Measurements from ENCODE around the gene MCOLN2.

Gene MCOLN2

DNA sequence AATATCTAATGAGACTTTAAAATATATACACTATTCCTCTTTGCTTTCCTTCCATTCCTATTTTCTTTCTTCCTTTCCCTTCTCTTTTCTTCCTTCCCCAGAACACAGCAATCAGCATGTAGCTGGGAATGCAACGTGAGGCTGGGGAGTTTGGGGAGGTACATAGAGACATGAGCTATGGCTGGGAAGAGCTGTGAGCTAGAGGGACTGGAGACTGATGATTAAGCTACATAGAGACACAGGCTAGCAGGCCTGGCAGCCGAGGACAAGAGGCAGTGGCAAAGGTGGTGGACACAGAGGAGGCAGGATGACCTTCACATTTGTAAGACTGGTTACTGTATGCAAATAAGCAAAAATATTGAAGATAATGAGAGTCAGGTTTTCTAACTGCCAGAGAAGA lies 111.4 kb downstream of the MCOLN2 start:
- H3K4me3 ChIP-seq (ENCODE audit: insufficient read depth, low read depth, low read length, poor library complexity, severe bottlenecking) = no peak overlapping the region
- no peak for DNase-seq
- H3K9me3 ChIP-seq (ENCODE audit: control insufficient read depth, low read length) = no peaks in the 10 kb centered on the region
- H3K4me1 ChIP-seq (ENCODE audit: control insufficient read depth, insufficient read depth, low read length, poor library complexity, severe bottlenecking) = peaks cover 5% of the 10 kb centered on the region
- H3K36me3 ChIP-seq (ENCODE audit: control insufficient read depth, insufficient read depth, low read length) = no peaks in the 10 kb centered on the region
- no peak overlapping the region for H3K27ac ChIP-seq (ENCODE audit: insufficient read depth, low read length, poor library complexity, severe bottlenecking)
- no peaks in the 10 kb centered on the region for H3K27me3 ChIP-seq (replicated peaks; ENCODE audit: control insufficient read depth, insufficient read depth, low read length, poor library complexity, severe bottlenecking)

- Histone ChIP-seq H3K4me3 (ENCODE audit: insufficient read depth, low read depth, low read length, poor library complexity, severe bottlenecking) (no peak overlapping the region), H3K4me1 (ENCODE audit: control insufficient read depth, insufficient read depth, low read length, poor library complexity, severe bottlenecking) (peaks cover 5% of the 10 kb centered on the region), H3K36me3 (ENCODE audit: control insufficient read depth, insufficient read depth, low read length) (no peaks in the 10 kb centered on the region), H3K27me3 (replicated peaks; ENCODE audit: control insufficient read depth, insufficient read depth, low read length, poor library complexity, severe bottlenecking) (no peaks in the 10 kb centered on the region), H3K9me3 (ENCODE audit: control insufficient read depth, low read length) (no peaks in the 10 kb centered on the region), H3K27ac (ENCODE audit: insufficient read depth, low read length, poor library complexity, severe bottlenecking) (no peak overlapping the region)
- no peak for DNase-seq
Observed at GRCh38 chr1:84884671-84885389, 112.1 kb downstream of the MCOLN2 start.

DNA sequence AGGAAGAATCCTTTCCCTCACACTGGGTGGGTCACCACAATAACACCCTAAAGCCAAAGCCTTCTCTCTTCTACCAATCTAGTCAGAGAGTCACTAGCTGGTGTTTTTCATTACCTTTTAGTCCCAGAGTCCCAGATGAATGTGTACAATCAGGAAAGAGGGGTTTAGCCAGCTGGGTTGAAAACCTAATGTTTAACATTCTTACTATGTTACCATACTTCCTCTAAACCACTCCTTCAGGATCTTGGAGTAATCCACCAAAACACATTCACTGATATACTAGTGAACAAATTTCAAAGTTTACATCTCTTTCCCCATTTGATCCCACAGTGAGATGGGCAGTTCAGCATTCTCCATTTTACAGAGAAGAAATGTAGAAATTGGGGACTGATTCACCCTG lies 113.6 kb downstream of the MCOLN2 start:
- no peak for DNase-seq
- H3K27ac ChIP-seq (ENCODE audit: insufficient read depth, low read length, poor library complexity, severe bottlenecking) = no peak overlapping the region
- no peaks in the 10 kb centered on the region for H3K4me1 ChIP-seq (ENCODE audit: control insufficient read depth, insufficient read depth, low read length, poor library complexity, severe bottlenecking)
- no peaks in the 10 kb centered on the region for H3K27me3 ChIP-seq (replicated peaks; ENCODE audit: control insufficient read depth, insufficient read depth, low read length, poor library complexity, severe bottlenecking)
- H3K4me3 ChIP-seq (ENCODE audit: insufficient read depth, low read depth, low read length, poor library complexity, severe bottlenecking) = no peak overlapping the region
- no peaks in the 10 kb centered on the region for H3K36me3 ChIP-seq (ENCODE audit: control insufficient read depth, insufficient read depth, low read length)
- H3K9me3 ChIP-seq (ENCODE audit: control insufficient read depth, low read length) = no peaks in the 10 kb centered on the region

DNA sequence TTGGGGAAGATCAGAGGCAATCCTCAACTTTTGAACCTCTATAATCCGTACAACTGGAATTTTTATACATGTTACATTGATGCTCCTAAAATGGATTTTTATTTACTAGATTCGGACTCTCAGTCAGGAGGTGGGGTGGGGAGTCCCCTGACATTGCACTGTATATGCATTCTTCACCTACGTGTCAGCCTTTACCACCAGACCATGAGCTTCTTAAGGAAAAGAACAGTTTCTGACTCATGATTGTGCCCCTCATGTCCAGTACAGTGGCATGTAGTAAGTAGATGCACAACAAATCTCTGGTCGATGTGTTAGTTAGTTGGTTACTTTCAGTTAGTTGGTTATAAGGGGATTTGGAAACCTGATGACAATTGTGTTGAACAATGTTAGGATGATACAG lies 119.3 kb downstream of the MCOLN2 start:
- H3K4me1 ChIP-seq (ENCODE audit: control insufficient read depth, insufficient read depth, low read length, poor library complexity, severe bottlenecking) = no peaks in the 10 kb centered on the region
- H3K27me3 ChIP-seq (replicated peaks; ENCODE audit: control insufficient read depth, insufficient read depth, low read length, poor library complexity, severe bottlenecking) = no peaks in the 10 kb centered on the region
- no peaks in the 10 kb centered on the region for H3K9me3 ChIP-seq (ENCODE audit: control insufficient read depth, low read length)
- H3K36me3 ChIP-seq (ENCODE audit: control insufficient read depth, insufficient read depth, low read length) = no peaks in the 10 kb centered on the region
- no peak overlapping the region for H3K27ac ChIP-seq (ENCODE audit: insufficient read depth, low read length, poor library complexity, severe bottlenecking)
- H3K4me3 ChIP-seq (ENCODE audit: insufficient read depth, low read depth, low read length, poor library complexity, severe bottlenecking) = no peak overlapping the region
- DNase-seq = no peak

DNA sequence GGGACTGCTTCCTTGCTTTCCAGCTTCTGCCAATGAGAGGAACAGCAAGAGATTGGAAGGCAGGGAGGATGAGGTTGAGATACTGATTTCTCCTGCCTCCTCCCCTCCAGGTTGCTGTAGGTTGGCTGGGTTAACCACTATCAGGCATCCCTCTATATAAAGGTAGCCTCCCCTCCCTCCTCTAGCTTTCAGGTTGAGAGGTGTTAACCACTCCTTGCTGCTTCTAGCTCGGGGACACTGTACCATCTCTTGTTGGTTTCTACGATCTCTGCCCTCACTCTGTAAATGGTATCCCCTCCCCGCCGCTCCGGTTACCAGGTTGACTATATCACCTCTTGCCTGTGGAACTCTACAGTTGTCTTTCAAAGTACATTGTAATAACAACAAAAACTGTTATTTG lies 120.6 kb downstream of the MCOLN2 start:
- Histone ChIP-seq H3K4me3 (ENCODE audit: insufficient read depth, low read depth, low read length, poor library complexity, severe bottlenecking) (no peak overlapping the region), H3K36me3 (ENCODE audit: control insufficient read depth, insufficient read depth, low read length) (no peaks in the 10 kb centered on the region), H3K4me1 (ENCODE audit: control insufficient read depth, insufficient read depth, low read length, poor library complexity, severe bottlenecking) (no peaks in the 10 kb centered on the region), H3K9me3 (ENCODE audit: control insufficient read depth, low read length) (no peaks in the 10 kb centered on the region), H3K27me3 (replicated peaks; ENCODE audit: control insufficient read depth, insufficient read depth, low read length, poor library complexity, severe bottlenecking) (no peaks in the 10 kb centered on the region), H3K27ac (ENCODE audit: insufficient read depth, low read length, poor library complexity, severe bottlenecking) (no peak overlapping the region)
- DNase-seq = no peak
